Measurements from ENCODE around the gene ZNF597.

Gene ZNF597

DNA sequence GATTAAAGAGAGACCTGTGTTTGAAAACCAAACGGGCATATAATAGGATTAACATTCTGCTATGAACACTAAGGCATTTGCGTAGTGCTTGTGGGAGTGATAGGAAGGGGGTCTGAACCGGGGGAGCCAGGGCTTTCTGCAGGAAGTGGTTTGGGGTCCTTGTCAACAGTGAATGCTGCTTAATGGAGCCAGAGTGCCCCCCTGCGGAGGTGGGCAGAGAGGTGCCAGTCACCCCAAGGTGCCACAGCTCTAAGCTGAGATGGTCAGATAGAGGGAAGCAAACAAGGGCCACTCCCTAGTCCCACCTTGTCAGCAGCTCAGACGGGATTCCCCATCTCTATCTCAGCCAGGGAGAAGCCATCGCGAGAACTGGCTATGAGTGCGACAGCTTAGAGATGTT is 17.8 kb upstream of the ZNF597 start:
- in situ Hi-C loops (cut with HindIII; ENCODE audit: low sequenced_read_pairs), result no loop called here
- no peak overlapping the region for H3K4me3 ChIP-seq (ENCODE audit: low read depth, low read length)
- TF ChIP-seq, protein P1, sequence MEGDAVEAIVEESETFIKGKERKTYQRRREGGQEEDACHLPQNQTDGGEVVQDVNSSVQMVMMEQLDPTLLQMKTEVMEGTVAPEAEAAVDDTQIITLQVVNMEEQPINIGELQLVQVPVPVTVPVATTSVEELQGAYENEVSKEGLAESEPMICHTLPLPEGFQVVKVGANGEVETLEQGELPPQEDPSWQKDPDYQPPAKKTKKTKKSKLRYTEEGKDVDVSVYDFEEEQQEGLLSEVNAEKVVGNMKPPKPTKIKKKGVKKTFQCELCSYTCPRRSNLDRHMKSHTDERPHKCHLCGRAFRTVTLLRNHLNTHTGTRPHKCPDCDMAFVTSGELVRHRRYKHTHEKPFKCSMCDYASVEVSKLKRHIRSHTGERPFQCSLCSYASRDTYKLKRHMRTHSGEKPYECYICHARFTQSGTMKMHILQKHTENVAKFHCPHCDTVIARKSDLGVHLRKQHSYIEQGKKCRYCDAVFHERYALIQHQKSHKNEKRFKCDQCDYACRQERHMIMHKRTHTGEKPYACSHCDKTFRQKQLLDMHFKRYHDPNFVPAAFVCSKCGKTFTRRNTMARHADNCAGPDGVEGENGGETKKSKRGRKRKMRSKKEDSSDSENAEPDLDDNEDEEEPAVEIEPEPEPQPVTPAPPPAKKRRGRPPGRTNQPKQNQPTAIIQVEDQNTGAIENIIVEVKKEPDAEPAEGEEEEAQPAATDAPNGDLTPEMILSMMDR (IDR thresholded peaks at IDR 0.05; ENCODE audit: low read depth, low read length, missing control alignments), result no peak
- no peak for DNase-seq (ENCODE audit: low read depth)

DNA sequence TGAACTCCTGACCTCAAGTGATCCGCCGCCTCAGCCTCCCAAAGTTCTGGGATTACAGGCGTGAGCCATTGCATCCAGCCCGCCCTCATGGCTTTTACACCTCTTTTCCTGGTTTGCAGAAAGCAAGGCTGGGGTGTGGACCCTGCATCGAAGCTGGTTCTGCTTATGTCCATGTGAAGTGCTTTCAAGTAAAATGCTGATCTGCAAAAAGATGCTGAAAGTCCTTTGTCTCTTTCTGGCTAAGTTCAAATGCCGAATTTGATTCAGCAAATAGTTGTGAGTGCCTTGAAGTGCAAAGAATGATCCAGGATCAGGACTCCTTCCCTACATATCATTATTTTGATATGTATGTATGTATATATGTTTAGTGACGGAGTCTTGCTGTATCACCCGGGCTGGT is 17.3 kb upstream of the ZNF597 start:
- TF ChIP-seq, protein P1 (IDR thresholded peaks at IDR 0.05; ENCODE audit: low read depth, low read length, missing control alignments), result no peak
- in situ Hi-C loops (cut with HindIII; ENCODE audit: low sequenced_read_pairs), result no loop called here
- H3K4me3 ChIP-seq (ENCODE audit: low read depth, low read length), result no peak overlapping the region
- no peak for DNase-seq (ENCODE audit: low read depth)

DNA sequence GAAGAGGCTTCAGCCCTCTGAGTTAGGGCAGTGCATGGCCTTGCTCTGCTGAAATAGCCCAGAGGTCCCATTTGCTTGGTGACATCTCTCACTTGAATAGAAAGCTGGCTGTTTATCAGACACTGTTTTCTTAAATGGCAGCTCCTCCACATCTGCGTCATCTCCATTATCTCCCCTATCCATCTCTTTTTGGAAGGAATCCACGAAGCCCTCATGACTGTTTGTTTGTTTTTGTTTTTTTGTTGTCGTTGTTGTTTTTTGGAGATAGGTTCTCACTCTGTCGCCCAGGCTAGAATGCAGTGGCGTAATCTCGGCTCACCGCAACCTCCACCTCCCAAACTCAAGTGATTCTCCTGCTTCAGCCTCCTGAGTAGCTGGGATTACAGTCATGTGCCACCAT is 16.8 kb upstream of the ZNF597 start:
- no peak overlapping the region for H3K4me3 ChIP-seq (ENCODE audit: low read depth, low read length)
- TF ChIP-seq, protein P1 (IDR thresholded peaks at IDR 0.05; ENCODE audit: low read depth, low read length, missing control alignments), result no peak
- no peak for DNase-seq (ENCODE audit: low read depth)
- in situ Hi-C loops (cut with HindIII; ENCODE audit: low sequenced_read_pairs), result no loop called here

DNA sequence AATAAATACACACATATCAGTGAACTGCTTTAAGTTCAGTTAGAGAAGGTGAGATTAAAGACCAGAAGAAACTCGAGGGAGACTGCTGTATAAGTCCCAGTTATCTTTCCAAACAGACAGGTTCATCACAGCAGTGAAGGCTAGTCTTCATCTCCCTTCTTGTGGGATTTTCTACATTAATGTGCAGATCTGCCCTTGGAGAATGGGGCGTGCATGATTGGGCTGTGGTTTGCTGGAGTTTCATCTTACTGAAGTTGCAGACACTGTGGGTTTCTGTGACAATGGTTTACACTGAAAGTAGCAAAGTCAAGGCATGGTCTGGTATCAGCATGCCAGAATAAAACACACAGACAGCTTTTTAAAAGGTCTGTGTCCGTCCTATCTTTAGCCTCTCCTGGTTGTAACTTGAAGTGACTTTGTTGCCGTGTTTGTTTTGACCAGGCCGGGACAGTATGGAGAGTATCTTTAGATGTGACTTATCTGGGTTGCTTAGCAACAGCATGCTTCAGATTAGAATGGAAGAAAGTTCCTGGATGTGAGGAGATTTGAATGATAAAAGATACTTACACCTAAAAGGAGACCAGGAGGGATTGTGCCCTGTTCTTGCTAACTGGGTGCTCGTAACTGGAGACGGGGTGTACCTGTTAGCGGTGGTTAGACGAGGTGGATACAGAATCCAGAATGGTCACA is 16.2 kb upstream of the ZNF597 start:
- DNase-seq (ENCODE audit: low read depth), result no peak
- peak overlapping the region; percentile 73 for H3K4me3 ChIP-seq (ENCODE audit: low read depth, low read length)
- in situ Hi-C loops (cut with HindIII; ENCODE audit: low sequenced_read_pairs), result no loop called here
- TF ChIP-seq, protein P1 (IDR thresholded peaks at IDR 0.05; ENCODE audit: low read depth, low read length, missing control alignments), result no peak

DNA sequence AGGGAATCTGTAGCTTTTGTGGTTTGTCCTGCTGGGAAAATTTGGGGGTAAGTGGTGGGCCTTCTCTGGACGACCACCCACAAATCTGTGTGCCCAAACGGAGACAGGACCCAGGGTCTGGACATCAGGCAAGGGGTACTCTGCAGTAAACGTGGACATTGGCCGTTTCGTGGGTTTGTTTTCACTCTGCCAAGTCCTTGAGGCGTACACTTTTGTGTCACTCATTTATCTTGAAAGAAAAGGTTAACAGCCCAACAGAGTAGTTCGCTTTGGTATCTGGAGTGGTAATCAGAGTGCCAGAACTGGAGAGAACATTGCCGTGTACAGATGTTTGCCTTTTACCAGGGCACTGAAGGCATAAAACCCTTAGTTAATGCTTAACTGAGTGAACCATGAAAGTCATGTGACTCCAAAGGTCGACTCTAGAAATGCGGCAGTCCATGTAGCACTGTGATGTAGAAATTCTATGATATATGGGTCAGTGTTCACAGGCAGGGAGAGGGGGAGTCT is 15.6 kb upstream of the ZNF597 start:
- TF ChIP-seq, protein P1 (IDR thresholded peaks at IDR 0.05; ENCODE audit: low read depth, low read length, missing control alignments), result no peak
- no peak for DNase-seq (ENCODE audit: low read depth)
- in situ Hi-C loops (cut with HindIII; ENCODE audit: low sequenced_read_pairs), result no loop called here
- peak overlapping the region; percentile 73 for H3K4me3 ChIP-seq (ENCODE audit: low read depth, low read length)

DNA sequence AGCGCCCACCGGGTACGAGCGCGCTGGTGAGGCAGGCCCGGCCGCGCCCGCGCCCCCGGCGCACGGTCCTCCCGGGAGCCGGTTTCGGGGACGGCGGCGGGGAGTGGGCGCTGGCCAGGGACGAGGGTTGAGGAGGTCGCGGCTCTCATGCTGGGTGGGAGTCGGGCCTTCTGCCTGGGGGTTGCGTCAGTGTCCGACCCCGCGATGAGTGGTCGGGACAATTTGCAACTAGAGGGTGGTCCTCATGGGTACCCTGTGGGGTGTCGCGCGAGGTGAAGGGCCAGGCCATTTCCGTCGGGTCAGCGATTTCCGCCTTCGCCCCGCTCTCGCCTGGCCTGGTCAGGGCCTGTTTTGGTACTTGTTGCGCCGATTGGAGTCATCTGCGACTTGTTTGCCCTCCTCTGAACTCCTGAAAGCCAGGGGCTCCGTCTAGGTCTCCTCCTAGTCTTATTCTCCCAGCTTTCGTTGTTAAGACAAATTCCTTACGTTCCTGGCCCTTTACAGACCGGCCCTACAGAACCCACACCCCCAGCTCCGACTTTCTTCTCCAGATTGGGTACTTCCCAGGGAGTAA is 15.1 kb upstream of the ZNF597 start:
- no peak for DNase-seq (ENCODE audit: low read depth)
- in situ Hi-C loops (cut with HindIII; ENCODE audit: low sequenced_read_pairs), result no loop called here
- TF ChIP-seq, protein P1 (IDR thresholded peaks at IDR 0.05; ENCODE audit: low read depth, low read length, missing control alignments), result no peak
- peak overlapping the region; percentile 73 for H3K4me3 ChIP-seq (ENCODE audit: low read depth, low read length)
